ENCODE results near the gene CDCA7. TPM values are rescaled to one million over a fixed set of nuclear protein-coding genes. Genes with fewer than 3 reads are reported as not detected.
"Not testable (repeated sequence)": the region's sequence is repeated elsewhere in the genome, so short reads cannot be mapped to it uniquely, and the experiment has no call there.

CDCA7 gene
- total RNA-seq, 1 donor from 2014 or later, result 7.1 TPM

GRCh38 chr2:173323371-173323770 lies 31.3 kb upstream of the CDCA7 start:
- Mint-ChIP-seq H3K4me1 (ENCODE audit: unreplicated experiment) (no peaks in the 10 kb centered on the region), H3K36me3 (ENCODE audit: unreplicated experiment) (peaks cover 6% of the 10 kb centered on the region), H3K9me3 (ENCODE audit: unreplicated experiment) (peaks cover 22% of the 10 kb centered on the region), H3K27ac (ENCODE audit: unreplicated experiment) (no peak overlapping the region), H3K4me3 (ENCODE audit: unreplicated experiment) (no peak overlapping the region), H3K27me3 (ENCODE audit: unreplicated experiment) (no peaks in the 10 kb centered on the region)
- no peak for DNase-seq (ENCODE audit: extremely low spot score, unreplicated experiment)
- no peak for TF ChIP-seq CTCF (IDR thresholded peaks at IDR 0.05)

GRCh38 chr2:173326806-173327205 lies 27.9 kb upstream of the CDCA7 start:
- Mint-ChIP-seq H3K9me3 (ENCODE audit: unreplicated experiment) (peaks cover 26% of the 10 kb centered on the region), H3K4me1 (ENCODE audit: unreplicated experiment) (no peaks in the 10 kb centered on the region), H3K4me3 (ENCODE audit: unreplicated experiment) (no peak overlapping the region), H3K27ac (ENCODE audit: unreplicated experiment) (no peak overlapping the region), H3K27me3 (ENCODE audit: unreplicated experiment) (peaks cover 3% of the 10 kb centered on the region), H3K36me3 (ENCODE audit: unreplicated experiment) (peaks cover 2% of the 10 kb centered on the region)
- TF ChIP-seq CTCF (IDR thresholded peaks at IDR 0.05), result no peak
- no peak for DNase-seq (ENCODE audit: extremely low spot score, unreplicated experiment)

DNA sequence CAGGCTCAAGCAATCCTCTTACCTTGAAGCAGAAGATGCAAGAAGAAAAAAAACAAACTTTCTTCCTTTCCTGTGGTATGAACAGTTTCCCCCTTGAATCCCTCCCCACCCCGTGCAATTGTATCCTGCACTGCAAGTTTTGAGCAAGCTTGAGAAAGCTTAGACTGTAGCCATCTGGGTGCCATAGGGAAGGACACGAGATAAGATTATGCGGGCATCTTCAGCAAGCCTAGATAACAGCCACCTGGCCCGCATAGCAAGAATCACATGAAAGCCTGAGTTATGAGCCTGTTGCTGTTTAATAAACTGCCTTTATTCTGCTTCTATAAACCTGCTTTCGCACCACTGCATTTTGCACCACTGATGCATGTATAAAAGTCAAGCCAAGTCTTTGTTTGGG lies 27.3 kb upstream of the CDCA7 start:
- Mint-ChIP-seq H3K4me3 (ENCODE audit: unreplicated experiment) (no peak overlapping the region), H3K4me1 (ENCODE audit: unreplicated experiment) (no peaks in the 10 kb centered on the region), H3K27ac (ENCODE audit: unreplicated experiment) (no peak overlapping the region), H3K36me3 (ENCODE audit: unreplicated experiment) (peaks cover 2% of the 10 kb centered on the region), H3K9me3 (ENCODE audit: unreplicated experiment) (peaks cover 27% of the 10 kb centered on the region), H3K27me3 (ENCODE audit: unreplicated experiment) (peaks cover 3% of the 10 kb centered on the region)
- TF ChIP-seq CTCF (IDR thresholded peaks at IDR 0.05), result no peak
- no peak for DNase-seq (ENCODE audit: extremely low spot score, unreplicated experiment)

- not testable (repeated sequence) for H3K27ac Mint-ChIP-seq (ENCODE audit: unreplicated experiment); H3K36me3 Mint-ChIP-seq (ENCODE audit: unreplicated experiment); DNase-seq (ENCODE audit: extremely low spot score, unreplicated experiment); H3K4me3 Mint-ChIP-seq (ENCODE audit: unreplicated experiment); H3K27me3 Mint-ChIP-seq (ENCODE audit: unreplicated experiment); H3K4me1 Mint-ChIP-seq (ENCODE audit: unreplicated experiment)
- peaks cover 30% of the 10 kb centered on the region for H3K9me3 Mint-ChIP-seq (ENCODE audit: unreplicated experiment)
Measured at GRCh38 chr2:173333003-173333402, 21.7 kb upstream of the CDCA7 start.

GRCh38 chr2:173339807-173340206 lies 14.9 kb upstream of the CDCA7 start:
- Mint-ChIP-seq H3K4me3 (ENCODE audit: unreplicated experiment) (no peak overlapping the region), H3K27ac (ENCODE audit: unreplicated experiment) (no peak overlapping the region), H3K4me1 (ENCODE audit: unreplicated experiment) (no peaks in the 10 kb centered on the region), H3K9me3 (ENCODE audit: unreplicated experiment) (peaks cover 4% of the 10 kb centered on the region), H3K27me3 (ENCODE audit: unreplicated experiment) (peaks cover 5% of the 10 kb centered on the region), H3K36me3 (ENCODE audit: unreplicated experiment) (no peaks in the 10 kb centered on the region)
- no peak for TF ChIP-seq CTCF (IDR thresholded peaks at IDR 0.05)
- DNase-seq (ENCODE audit: extremely low spot score, unreplicated experiment), result no peak

DNA sequence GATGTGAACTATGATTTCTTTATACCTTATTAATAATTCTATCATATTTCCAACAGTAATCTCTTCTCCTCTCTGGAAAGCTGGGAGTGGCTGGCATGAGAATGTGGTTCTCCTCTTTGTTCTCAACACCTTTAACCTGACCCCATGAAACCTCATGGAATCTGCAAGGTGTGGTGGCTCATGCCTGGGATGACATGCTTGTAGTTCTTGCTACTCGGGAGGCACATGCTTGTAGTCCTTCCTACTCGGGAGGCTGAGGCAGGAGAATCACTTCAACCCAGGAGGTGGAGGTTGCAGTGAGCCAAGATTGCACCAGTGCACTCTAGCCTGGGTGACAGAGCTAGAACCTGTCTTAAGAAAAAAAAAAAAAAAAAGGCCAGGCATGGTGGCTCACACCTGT lies 10.8 kb upstream of the CDCA7 start:
- no peak for TF ChIP-seq CTCF (IDR thresholded peaks at IDR 0.05)
- H3K27ac Mint-ChIP-seq (ENCODE audit: unreplicated experiment), result no peak overlapping the region
- no peaks in the 10 kb centered on the region for H3K27me3 Mint-ChIP-seq (ENCODE audit: unreplicated experiment)
- H3K9me3 Mint-ChIP-seq (ENCODE audit: unreplicated experiment), result peaks cover 4% of the 10 kb centered on the region
- no peak overlapping the region for H3K4me3 Mint-ChIP-seq (ENCODE audit: unreplicated experiment)
- H3K4me1 Mint-ChIP-seq (ENCODE audit: unreplicated experiment), result no peaks in the 10 kb centered on the region
- no peaks in the 10 kb centered on the region for H3K36me3 Mint-ChIP-seq (ENCODE audit: unreplicated experiment)
- DNase-seq (ENCODE audit: extremely low spot score, unreplicated experiment), result no peak
